Measurements from ENCODE around the gene SUCNR1.
"Not testable (repeated sequence)": the region's sequence is repeated elsewhere in the genome, so short reads cannot be mapped to it uniquely, and the experiment has no call there.

The SUCNR1 gene

GRCh38 chr3:151874079-151874478 is 636 bp downstream of the SUCNR1 start:
- not testable (repeated sequence) for DNase-seq

GRCh38 chr3:151875759-151876158 is 2.3 kb downstream of the SUCNR1 start:
- no peak for DNase-seq

GRCh38 chr3:151877269-151877668 is 3.8 kb downstream of the SUCNR1 start:
- DNase-seq: no peak

DNA sequence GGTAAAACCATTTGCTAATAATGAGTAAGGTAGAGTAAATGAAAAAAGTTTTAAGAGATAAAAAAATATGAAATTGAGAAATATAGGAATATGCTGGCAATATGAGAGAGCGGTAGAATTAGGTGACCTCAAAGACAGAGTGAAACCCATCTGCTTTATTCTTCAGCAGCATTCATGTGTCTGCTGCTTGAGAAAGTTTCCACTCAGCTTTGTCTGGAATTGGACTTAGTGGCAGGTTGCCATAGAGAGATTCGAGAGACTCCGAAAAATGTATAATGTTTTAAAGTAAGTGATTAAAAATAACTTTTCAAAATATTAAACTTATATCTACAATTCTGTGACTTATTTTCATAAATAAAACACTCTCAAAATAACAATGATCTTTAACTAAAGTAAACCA is 5.0 kb downstream of the SUCNR1 start:
- no peak for DNase-seq

DNA sequence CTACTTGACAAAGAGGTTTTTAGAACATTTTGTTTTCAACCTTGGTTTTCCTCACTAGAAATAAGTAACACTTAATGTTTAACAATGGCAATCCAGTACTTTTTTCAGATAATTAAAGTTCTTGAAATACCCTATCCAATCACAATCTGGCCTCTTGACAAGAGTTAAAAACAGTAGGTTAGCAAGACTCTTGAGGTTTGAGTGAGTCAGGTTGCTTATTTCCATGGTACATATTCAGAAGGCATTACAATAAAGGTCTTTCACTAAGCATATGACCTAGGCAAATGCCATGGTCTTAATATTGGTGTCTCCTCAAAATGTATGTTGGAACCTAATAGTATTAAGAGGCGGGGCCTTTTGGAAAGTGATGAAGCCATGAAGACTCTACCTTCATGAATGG is 5.6 kb downstream of the SUCNR1 start:
- no peak for DNase-seq

GRCh38 chr3:151879679-151880415 is 6.4 kb downstream of the SUCNR1 start:
- DNase-seq: no peak

DNA sequence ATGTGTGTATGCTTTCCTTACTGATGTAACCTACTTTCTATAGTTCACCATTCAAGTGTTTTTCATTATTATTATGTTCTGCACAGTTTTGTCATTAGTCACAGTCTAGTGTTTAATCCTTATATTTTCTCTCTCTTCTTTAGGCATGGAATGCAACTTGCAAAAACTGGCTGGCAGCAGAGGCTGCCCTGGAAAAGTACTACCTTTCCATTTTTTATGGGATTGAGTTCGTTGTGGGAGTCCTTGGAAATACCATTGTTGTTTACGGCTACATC is 6.9 kb downstream of the SUCNR1 start:
- DNase-seq: no peak

GRCh38 chr3:151881137-151881536 is 7.7 kb downstream of the SUCNR1 start:
- DNase-seq: no peak

GRCh38 chr3:151885397-151885796 is 12.0 kb downstream of the SUCNR1 start:
- not testable (repeated sequence) for DNase-seq

DNA sequence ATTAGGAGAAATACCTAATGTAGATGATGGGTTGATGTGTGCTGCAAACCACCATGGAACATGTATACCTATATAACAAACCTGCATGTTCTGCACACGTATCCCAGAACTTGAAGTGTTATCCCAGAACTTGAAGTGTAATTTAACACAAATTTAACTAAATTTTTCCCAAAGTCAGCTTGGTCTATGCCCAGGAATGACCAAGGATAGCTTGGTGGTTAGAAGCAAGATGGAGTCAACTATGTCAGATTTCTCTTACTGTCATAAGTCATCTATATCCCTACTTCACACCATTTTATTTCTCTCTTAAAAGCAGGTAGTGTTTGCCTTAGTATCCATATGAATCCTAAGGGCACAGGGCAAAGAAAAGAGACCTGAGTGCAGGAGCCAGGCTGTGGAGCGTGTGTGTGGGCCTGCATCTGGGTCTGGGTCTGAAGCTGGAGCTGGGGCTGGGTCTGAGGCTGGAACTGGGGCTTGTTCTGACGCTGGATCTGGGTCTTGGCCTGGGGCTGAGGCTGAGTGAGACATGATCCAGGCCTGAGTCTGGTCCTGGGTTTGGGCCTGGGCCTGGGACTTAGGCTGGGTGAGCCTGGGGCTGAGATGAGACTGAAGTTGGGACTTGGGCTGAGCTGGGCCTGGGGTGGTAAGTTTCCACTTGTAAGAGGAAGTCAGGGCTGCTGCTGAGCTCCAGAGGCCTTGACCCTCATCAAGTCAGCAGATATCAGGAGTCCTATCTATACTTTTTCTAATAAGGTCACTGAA is 14.2 kb downstream of the SUCNR1 start:
- DNase-seq: not testable (repeated sequence)

DNA sequence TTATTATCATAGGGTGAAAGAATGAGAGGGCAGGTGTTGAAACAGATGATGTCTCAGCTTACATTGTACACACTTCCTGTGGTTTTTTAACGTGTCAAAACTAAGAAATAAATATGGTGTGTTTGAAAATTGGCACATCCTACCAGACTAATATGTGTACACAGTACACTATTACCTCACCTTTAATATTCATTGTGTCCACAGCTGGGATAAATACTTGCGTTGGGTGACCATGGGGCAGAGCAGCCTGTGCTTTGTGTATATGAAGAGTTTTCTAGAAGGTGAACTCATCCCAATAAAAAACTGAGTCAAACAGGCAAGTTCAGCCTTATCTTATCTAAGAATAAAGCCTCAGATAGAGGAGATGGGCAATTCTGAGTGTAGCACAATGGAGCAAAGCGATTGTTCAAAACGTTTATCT is 17.3 kb downstream of the SUCNR1 start:
- peak; percentile 92 for DNase-seq

DNA sequence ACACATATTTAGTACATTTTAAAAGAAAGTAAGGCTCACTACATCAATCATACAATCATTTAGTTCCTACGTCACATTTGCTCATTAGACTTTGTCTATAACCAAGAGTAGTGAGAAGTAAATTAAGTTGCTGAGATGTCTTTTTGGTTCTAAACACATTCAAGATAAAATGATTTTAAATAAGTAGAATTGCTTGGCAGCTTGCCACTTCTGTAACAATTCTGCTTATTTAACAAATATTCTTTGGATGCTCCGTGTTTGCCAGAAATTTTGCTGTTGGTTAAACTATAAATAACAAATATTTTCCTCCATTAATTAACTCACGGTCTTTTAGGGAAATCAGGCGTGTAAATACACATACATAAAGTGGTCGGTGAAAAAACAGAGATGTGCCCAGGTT is 18.3 kb downstream of the SUCNR1 start:
- DNase-seq: no peak

GRCh38 chr3:151894219-151894618 is 20.8 kb downstream of the SUCNR1 start:
- no peak for DNase-seq

- no peak for DNase-seq
Observed at GRCh38 chr3:151895478-151896241, 22.2 kb downstream of the SUCNR1 start.

DNA sequence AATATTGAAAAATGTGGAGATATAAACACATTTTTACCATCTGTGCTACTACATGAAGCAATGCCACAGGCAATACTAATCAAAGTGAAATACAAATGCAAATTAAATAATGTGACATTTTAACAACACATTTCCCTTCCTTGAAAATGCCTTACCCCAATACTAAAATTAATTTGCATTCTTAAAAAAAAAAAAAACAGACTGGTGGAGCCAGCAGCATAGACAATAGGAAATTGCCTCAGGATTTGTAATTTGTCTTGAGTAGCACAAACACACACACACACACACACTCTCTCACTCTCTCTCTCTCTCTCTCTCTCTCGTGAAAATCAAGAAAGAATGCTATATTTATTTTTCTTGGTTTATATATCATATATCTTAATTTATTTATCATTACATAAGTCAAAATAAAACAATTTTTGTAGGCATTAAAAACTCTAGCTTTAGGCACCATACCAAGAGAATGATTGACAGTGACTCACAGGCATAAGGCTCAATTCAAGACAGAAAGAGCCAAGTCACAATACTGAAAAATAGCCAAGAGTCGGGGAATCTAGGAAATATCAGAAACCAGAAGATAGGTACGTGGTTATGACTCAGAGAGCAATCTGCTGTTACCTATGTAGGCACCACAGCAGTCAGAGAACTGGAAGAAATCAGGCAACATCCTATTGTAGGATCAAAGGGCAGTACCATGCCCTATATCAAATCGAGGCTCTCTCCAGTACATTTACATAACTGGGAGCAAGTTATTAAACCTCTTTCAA is 23.0 kb downstream of the SUCNR1 start:
- DNase-seq: no peak

DNA sequence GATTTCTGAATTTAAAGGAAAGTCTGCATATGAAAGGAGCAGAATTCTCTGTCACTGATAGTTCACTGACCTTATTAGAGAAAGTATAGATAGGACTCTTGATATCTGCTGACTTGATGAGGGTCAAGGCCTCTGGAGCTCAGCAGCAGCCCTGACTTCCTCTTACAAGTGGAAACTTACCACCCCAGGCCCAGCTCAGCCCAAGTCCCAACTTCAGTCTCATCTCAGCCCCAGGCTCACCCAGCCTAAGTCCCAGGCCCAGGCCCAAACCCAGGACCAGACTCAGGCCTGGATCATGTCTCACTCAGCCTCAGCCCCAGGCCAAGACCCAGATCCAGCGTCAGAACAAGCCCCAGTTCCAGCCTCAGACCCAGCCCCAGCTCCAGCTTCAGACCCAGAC is 24.7 kb downstream of the SUCNR1 start:
- not testable (repeated sequence) for DNase-seq

DNA sequence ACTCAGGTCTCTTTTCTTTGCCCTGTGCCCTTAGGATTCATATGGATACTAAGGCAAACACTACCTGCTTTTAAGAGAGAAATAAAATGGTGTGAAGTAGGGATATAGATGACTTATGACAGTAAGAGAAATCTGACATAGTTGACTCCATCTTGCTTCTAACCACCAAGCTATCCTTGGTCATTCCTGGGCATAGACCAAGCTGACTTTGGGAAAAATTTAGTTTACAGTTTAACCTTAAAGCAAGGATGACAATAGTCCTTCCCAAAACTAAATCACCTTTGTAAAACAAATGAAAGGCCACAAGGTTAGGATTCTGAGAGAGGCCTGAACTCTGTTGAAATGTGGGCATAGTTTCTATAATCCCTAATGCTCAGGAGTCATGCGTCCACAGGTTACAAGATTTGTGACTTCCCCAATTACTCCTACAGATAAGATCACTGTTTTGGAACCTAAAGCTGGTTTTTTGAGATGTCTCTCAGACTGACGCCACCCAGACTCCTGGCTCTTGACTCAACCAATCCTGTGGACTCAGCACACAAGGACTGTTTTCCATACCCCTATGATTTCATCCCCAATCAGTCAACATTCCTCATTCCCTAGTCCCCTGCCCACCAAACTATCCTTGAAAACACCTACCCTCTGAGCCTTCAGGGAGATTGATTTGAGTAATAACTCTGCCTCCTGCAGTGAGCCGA is 25.3 kb downstream of the SUCNR1 start:
- DNase-seq: not testable (repeated sequence)

- no peak for DNase-seq
Observed at GRCh38 chr3:151899996-151900395, 26.6 kb downstream of the SUCNR1 start.

DNA sequence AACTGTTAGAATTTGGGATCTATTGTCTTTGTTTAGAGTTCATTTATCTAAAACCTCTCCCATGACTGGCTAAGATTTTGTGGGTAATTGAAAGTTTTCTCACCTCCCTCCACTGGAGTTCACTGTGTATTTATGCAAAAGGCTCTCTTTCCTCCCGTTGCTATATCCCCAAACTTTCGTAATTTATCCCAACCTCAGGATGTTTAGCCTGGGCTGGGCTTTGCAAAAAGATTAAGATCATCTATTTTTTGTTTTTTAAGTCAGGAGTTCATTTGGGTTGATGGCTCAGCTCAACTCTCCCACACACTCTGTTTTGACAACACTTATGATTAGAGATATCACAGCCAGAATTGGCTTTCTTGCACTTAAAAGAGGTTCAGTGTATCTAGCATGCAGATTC is 27.0 kb downstream of the SUCNR1 start:
- DNase-seq: no peak

- DNase-seq: no peak
Observed at GRCh38 chr3:151900884-151901643, 27.6 kb downstream of the SUCNR1 start.

- DNase-seq: no peak
Observed at GRCh38 chr3:151901644-151902285, 28.3 kb downstream of the SUCNR1 start.

All from NCI-H1417 treated with DMSO at 0.1 percent for 48 hours (cell line).